Panc1 (cell line): ENCODE results near the gene FFAR2. TPM values are rescaled to one million over a fixed set of nuclear protein-coding genes. Genes with fewer than 3 reads are reported as not detected.

Experiments
- ATAC-seq: fragments of 200-7000 bp; cut with Tn5 transposase; 2 replicates; pipeline ENCODE4 v1.9.1; 2020; ENCODE audit warnings: mild to moderate bottlenecking, moderate library complexity
- BruUV-seq: library from RNA; stranded (reverse); fragments of 400-500 nt; replicated peaks from 2 replicates; lab custom pipeline; 2021; lab: Mats Ljungman, UMichigan
- CTCF ChIA-PET: fragments of 300-600 bp; sonication (Branson Sonifier 250); formaldehyde crosslinking; loops from one replicate; lab custom pipeline; 2022; ENCODE audit warnings: antibody characterized with exemption; lab: Charles Lee
- POLR2A ChIA-PET: fragments of 300-600 bp; sonication (Branson Sonifier 250); formaldehyde crosslinking; loops from one replicate; lab custom pipeline; 2022; ENCODE audit warnings: antibody characterized with exemption; lab: Charles Lee
- DNase-seq: peaks from one replicate; pipeline ENCODE4 v3.0.0-alpha.2; 2010; ENCODE audit warnings: low read depth, low spot score
- H3K27ac ChIP-seq: 2 replicates; pipeline ENCODE4 v1.5.1; 2011; ENCODE audit warnings: mild to moderate bottlenecking, low read length, inconsistent platforms
- H3K27me3 ChIP-seq: fragments of 200-500 bp; sonication (Bioruptor generic); 2 replicates; pipeline ENCODE4 v1.6.0; 2014; ENCODE audit warnings: low read length, inconsistent platforms; ENCODE audit not compliant: control insufficient read depth, insufficient read depth
- H3K36me3 ChIP-seq: fragments of 200-500 bp; sonication (Bioruptor generic); 2 replicates; pipeline ENCODE4 v1.5.1; 2014; ENCODE audit warnings: inconsistent platforms, mild to moderate bottlenecking, low read length, moderate library complexity; ENCODE audit not compliant: control insufficient read depth, insufficient read depth
- H3K4me1 ChIP-seq: 2 replicates; pipeline ENCODE4 v1.5.1; 2011; ENCODE audit warnings: inconsistent platforms, mild to moderate bottlenecking, low read length, moderate library complexity; ENCODE audit not compliant: control insufficient read depth, insufficient read depth
- H3K4me3 ChIP-seq, 2 experiments: 2 replicates each; pipeline ENCODE4 v1.5.1; 2011 to 2012; ENCODE audit warnings: low read depth in 2 of 2, low read length in 2 of 2, mild to moderate bottlenecking in 2 of 2, inconsistent platforms in 1 of 2, moderate library complexity in 1 of 2
- H3K9me3 ChIP-seq: fragments of 200-500 bp; sonication (Bioruptor generic); 2 replicates; pipeline ENCODE4 v1.5.1; 2014; ENCODE audit warnings: low read depth, mild to moderate bottlenecking, inconsistent platforms, low read length, moderate library complexity; ENCODE audit not compliant: control insufficient read depth, insufficient read depth
- POLR2AphosphoS5 ChIP-seq: IDR thresholded peaks from 2 replicates; pipeline ENCODE4 v1.6.1; 2012; ENCODE audit warnings: mild to moderate bottlenecking, low read depth, low read length, moderate library complexity
- REST ChIP-seq, 2 experiments: IDR thresholded peaks; 2 replicates each; pipeline ENCODE4 v1.6.1; 2011 to 2012; ENCODE audit warnings: low read depth in 2 of 2, control low read depth in 1 of 2, low read length in 1 of 2, mild to moderate bottlenecking in 1 of 2, moderate library complexity in 1 of 2; ENCODE audit not compliant: insufficient read depth in 1 of 2
- SIN3A ChIP-seq: IDR thresholded peaks from 2 replicates; pipeline ENCODE4 v1.6.1; 2012; ENCODE audit warnings: low read depth, mild to moderate bottlenecking, low read length, moderate library complexity, borderline replicate concordance; ENCODE audit not compliant: insufficient read depth
- TCF7L2 ChIP-seq: IDR thresholded peaks from 2 replicates; pipeline ENCODE4 v1.6.1; 2011; ENCODE audit warnings: mild to moderate bottlenecking, low read depth, low read length, inconsistent platforms
- in situ Hi-C: cut with HindIII; loops from 2 replicates; pipeline ENCODE4 v1.10.0; 2016; ENCODE audit warnings: low sequenced_read_pairs, low pct_unique_long_range_greater_than_20kb
- intact Hi-C: fragments of 100-400 bp; cut with micrococcal nuclease; formaldehyde crosslinking; loops from one replicate; pipeline ENCODE4 v1.10.0; 2022; ENCODE audit not compliant: unreplicated experiment
- total RNA-seq: library from RNA; stranded (reverse); gene quantifications from one replicate; pipeline ENCODE4 v1.2.1, GENCODE V29; 2021; ENCODE audit not compliant: unreplicated experiment
- TF ChIP-seq, protein P1 (sequence below): fragments of 450-650 bp; IDR thresholded peaks from 2 replicates; pipeline ENCODE4 v1.5.1; 2017; ENCODE audit warnings: mild to moderate bottlenecking

The FFAR2 gene
- total RNA-seq, 1 experiment from 2014 or later = not detected

GRCh38 chr19:35486268-35486708, 38.2 kb downstream of the FFAR2 start:
- Histone ChIP-seq H3K4me3 (no peak overlapping the region), H3K27me3 (peaks cover 13% of the 10 kb centered on the region), H3K27ac (no peak overlapping the region), H3K36me3 (no peaks in the 10 kb centered on the region), H3K4me1 (no peaks in the 10 kb centered on the region), H3K9me3 (no peaks in the 10 kb centered on the region)
- in situ Hi-C loops (no loop called here), intact Hi-C loops (no loop called here)
- ATAC-seq (no peak), DNase-seq (no peak)
- TF ChIP-seq, protein P1, sequence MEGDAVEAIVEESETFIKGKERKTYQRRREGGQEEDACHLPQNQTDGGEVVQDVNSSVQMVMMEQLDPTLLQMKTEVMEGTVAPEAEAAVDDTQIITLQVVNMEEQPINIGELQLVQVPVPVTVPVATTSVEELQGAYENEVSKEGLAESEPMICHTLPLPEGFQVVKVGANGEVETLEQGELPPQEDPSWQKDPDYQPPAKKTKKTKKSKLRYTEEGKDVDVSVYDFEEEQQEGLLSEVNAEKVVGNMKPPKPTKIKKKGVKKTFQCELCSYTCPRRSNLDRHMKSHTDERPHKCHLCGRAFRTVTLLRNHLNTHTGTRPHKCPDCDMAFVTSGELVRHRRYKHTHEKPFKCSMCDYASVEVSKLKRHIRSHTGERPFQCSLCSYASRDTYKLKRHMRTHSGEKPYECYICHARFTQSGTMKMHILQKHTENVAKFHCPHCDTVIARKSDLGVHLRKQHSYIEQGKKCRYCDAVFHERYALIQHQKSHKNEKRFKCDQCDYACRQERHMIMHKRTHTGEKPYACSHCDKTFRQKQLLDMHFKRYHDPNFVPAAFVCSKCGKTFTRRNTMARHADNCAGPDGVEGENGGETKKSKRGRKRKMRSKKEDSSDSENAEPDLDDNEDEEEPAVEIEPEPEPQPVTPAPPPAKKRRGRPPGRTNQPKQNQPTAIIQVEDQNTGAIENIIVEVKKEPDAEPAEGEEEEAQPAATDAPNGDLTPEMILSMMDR = no peak
- no peak for TF ChIP-seq POLR2AphosphoS5
- TF ChIP-seq TCF7L2 = no peak
- TF ChIP-seq REST (IDR thresholded peaks at IDR 0.05; ENCODE audit: insufficient read depth in 1 of 2, low read depth in 2 of 2, low read length in 1 of 2) = no peak
- no peak for TF ChIP-seq SIN3A
- CTCF ChIA-PET = interaction anchor here (0.5 to 1.0 kb wide), 3 partner anchors 9 to 218 kb away, joined by 4 to 5 read pairs (median 5); no protein-coding TSS in a partner anchor
- POLR2A ChIA-PET = no interaction called here
- BruUV-seq = no TSS peak

DNA sequence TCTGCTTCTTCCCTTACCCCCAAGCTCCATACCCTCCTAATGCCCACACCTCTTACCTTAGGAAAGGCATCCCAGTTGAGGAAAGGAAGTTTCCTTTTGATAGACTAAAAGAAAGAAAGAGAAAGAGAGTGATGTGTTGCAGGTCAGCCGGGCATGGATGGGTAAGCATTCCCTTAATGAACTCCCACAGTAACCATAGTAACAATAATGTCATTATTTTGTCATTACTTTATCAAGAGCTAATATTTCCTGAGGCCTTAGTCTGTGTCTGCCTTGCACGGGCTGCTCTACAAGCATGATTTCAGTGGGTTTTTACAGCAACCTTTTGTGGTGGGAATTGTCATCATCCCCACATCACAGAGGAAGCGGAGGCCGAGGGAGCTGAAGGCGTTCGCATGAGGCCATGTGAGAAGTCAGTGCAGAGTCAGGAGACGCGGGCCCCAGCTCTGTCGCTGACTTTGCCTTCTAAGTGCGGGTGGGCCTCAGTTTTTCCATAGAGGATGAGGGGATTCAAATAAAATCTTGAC, 39.7 kb downstream of the FFAR2 start:
- Histone ChIP-seq H3K27ac (no peak overlapping the region), H3K4me1 (no peaks in the 10 kb centered on the region), H3K9me3 (no peaks in the 10 kb centered on the region), H3K4me3 (no peak overlapping the region), H3K36me3 (no peaks in the 10 kb centered on the region), H3K27me3 (peaks cover 19% of the 10 kb centered on the region)
- DNase-seq (no peak), ATAC-seq (no peak)
- in situ Hi-C loops (no loop called here), intact Hi-C loops (no loop called here)
- ChIA-PET POLR2A (interaction anchor here (0.6 kb wide), 1 partner anchor 83 kb away, joined by 4 read pairs; no protein-coding TSS in a partner anchor), CTCF (interaction anchor here (0.7 kb wide), 1 partner anchor 135 kb away, joined by 3 read pairs; no protein-coding TSS in a partner anchor)
- TF ChIP-seq, protein P1 = no peak
- TF ChIP-seq POLR2AphosphoS5 (no peak), TCF7L2 (no peak), REST (IDR thresholded peaks at IDR 0.05; ENCODE audit: insufficient read depth in 1 of 2, low read depth in 2 of 2, low read length in 1 of 2) (no peak), SIN3A (no peak)
- no TSS peak for BruUV-seq
